ENCODE results near the gene OLFM3.

Gene OLFM3

DNA sequence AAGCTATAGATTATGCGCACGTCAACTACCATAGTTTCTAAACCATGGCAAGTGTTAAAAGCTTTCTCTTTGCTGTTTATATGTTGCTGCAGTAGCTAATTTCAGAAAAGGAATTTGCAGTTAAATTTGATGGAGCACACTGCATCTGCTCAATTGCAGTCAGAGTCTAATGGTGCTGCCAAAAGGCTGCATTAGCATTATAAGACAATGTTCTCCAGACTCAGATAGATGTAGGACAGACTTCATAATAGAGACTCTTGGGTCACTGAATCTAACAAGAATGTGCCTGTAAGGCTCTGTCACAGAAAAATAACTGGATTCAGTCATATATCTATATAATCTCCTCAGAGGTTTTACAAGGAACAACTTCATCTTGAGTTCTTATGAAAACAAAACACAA lies 198.3 kb downstream of the OLFM3 start:
- TF ChIP-seq, protein P1, sequence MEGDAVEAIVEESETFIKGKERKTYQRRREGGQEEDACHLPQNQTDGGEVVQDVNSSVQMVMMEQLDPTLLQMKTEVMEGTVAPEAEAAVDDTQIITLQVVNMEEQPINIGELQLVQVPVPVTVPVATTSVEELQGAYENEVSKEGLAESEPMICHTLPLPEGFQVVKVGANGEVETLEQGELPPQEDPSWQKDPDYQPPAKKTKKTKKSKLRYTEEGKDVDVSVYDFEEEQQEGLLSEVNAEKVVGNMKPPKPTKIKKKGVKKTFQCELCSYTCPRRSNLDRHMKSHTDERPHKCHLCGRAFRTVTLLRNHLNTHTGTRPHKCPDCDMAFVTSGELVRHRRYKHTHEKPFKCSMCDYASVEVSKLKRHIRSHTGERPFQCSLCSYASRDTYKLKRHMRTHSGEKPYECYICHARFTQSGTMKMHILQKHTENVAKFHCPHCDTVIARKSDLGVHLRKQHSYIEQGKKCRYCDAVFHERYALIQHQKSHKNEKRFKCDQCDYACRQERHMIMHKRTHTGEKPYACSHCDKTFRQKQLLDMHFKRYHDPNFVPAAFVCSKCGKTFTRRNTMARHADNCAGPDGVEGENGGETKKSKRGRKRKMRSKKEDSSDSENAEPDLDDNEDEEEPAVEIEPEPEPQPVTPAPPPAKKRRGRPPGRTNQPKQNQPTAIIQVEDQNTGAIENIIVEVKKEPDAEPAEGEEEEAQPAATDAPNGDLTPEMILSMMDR (IDR thresholded peaks at IDR 0.05): no peak
- TF ChIP-seq ZFX (IDR thresholded peaks at IDR 0.05; ENCODE audit: borderline replicate concordance): no peak
- no peak overlapping the region for H3K27ac ChIP-seq

DNA sequence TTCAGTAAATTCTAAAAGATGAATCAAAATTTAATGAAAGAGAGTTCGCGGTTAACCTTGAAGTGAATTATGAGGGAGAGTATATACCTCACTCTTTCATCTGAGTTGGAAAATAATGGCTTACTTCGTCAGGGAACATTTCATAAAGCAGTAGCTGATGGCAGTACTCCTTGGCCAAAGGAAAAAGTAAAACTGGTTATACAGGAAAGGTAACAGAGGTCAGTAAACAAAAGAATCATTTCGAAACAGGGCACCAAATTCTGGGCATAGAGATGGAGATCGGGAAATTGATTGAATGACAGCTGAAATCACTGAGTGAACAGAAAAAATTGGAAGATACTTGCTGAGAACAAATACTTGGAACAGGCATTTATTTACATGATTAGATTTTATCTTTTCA lies 199.0 kb downstream of the OLFM3 start:
- TF ChIP-seq, protein P1 (IDR thresholded peaks at IDR 0.05): no peak
- no peak for TF ChIP-seq ZFX (IDR thresholded peaks at IDR 0.05; ENCODE audit: borderline replicate concordance)
- no peak overlapping the region for H3K27ac ChIP-seq

DNA sequence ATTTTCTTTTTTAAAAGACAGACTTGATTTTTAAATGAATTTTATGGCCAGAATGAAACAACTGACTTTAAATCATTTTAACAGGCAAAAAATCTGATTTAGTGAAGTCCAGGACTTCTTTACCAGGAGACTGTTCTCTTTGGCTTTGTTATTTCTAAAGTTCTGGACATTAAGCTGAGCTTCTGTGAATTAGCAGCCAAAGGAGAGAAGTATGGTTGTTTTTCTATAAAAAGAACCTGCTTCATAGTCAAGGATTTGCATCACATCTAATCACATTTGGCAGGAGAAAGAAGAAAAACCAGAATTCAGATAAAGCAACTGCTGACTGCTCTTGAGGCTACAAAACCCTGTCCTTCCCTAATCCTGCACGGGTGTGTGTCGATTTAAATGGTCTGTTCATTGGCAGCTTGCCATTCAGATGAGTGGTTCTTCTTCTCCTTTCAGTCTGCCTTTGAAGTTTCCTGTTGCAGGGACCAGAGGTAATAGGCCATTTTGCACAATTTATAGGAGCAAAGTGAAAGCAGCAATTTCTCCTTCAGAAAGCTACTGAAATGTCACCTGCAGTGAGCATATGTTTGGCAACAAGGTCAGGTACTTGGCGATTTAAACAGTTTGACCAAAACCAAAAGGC lies 215.4 kb downstream of the OLFM3 start:
- TF ChIP-seq, protein P1 (IDR thresholded peaks at IDR 0.05): no peak
- no peak for TF ChIP-seq ZFX (IDR thresholded peaks at IDR 0.05; ENCODE audit: borderline replicate concordance)

DNA sequence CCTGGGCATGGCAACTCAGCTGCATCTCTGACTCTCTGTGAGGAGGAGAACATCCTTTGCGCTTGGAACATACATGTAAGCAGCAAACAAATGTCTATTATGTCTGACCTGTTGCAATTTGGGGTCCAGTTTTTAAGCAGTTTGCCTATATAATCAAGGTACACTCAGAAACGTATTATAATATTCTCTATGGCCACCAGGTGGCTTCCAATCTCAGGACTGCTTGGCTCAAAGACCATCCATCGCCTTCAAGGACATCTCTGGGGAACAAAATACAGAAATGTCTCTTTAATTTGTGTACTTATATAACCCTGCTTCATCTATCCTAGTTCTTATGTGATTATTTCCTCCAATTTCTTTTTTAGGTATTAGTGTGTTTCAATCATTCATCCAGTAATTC lies 227.2 kb downstream of the OLFM3 start:
- TF ChIP-seq, protein P1 (IDR thresholded peaks at IDR 0.05): peak; percentile 72
- TF ChIP-seq ZFX (IDR thresholded peaks at IDR 0.05; ENCODE audit: borderline replicate concordance): no peak

More for the DNA sequence above, 215.4 kb downstream of the OLFM3 start:
- H3K27ac ChIP-seq: no peak overlapping the region

DNA sequence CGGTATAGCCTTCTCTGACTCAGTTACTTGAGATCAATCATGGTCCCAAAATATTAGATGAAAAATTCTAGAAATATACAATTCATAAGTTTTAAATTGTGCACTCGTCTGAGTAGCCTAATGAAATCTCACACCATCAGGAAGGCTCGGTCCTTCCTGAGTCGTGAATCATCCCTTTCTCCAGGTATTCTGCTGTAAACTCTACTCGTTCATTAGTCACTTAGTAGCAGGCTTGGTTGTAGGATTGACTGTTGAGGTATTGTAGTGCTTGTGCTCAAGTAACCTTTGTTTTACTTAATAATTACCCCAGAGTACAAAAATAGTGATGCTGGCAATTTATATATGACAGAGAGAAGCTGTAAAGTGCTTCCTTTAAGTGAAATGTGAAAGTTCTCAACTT lies 238.7 kb downstream of the OLFM3 start:
- H3K27ac ChIP-seq: no peak overlapping the region
- TF ChIP-seq, protein P1 (IDR thresholded peaks at IDR 0.05): no peak
- no peak for TF ChIP-seq ZFX (IDR thresholded peaks at IDR 0.05; ENCODE audit: borderline replicate concordance)

More for the DNA sequence above, 227.2 kb downstream of the OLFM3 start:
- H3K27ac ChIP-seq: no peak overlapping the region

DNA sequence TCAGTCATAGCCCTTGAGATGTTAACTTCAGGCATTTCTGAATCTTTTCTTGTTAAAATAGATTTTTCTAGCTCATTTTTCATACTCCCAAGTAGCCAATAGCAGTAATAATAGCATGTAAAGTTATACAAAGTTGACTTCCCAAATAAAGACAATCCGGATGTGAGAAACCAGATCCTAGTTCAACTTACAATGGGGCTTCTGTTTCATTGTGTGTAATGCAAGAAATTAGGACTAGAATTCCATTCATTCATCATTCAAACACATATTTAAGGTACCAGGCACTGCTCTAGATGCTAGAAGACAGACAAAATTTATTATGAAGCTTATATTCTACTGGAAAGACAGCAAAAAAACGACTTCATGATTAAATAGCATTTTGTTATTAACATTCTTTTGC lies 240.3 kb downstream of the OLFM3 start:
- no peak overlapping the region for H3K27ac ChIP-seq

More for the DNA sequence above, 240.3 kb downstream of the OLFM3 start:
- TF ChIP-seq ZFX (IDR thresholded peaks at IDR 0.05; ENCODE audit: borderline replicate concordance): no peak
- TF ChIP-seq, protein P1 (IDR thresholded peaks at IDR 0.05): no peak

All from 22Rv1 (cell line).